ENCODE data around the gene GPC1.

Gene GPC1

GRCh38 chr2:240403396-240404104 lies 31.9 kb upstream of the GPC1 start:
- Histone ChIP-seq H3K9me3 (ENCODE audit: control insufficient read depth, low read length) (no peaks in the 10 kb centered on the region), H3K27ac (ENCODE audit: insufficient read depth, low read length, poor library complexity, severe bottlenecking) (no peak overlapping the region), H3K27me3 (replicated peaks; ENCODE audit: control insufficient read depth, insufficient read depth, low read length, poor library complexity, severe bottlenecking) (no peaks in the 10 kb centered on the region), H3K4me1 (ENCODE audit: control insufficient read depth, insufficient read depth, low read length, poor library complexity, severe bottlenecking) (peaks cover 8% of the 10 kb centered on the region), H3K4me3 (ENCODE audit: insufficient read depth, low read depth, low read length, poor library complexity, severe bottlenecking) (no peak overlapping the region), H3K36me3 (ENCODE audit: control insufficient read depth, insufficient read depth, low read length) (no peaks in the 10 kb centered on the region)
- DNase-seq = no peak

DNA sequence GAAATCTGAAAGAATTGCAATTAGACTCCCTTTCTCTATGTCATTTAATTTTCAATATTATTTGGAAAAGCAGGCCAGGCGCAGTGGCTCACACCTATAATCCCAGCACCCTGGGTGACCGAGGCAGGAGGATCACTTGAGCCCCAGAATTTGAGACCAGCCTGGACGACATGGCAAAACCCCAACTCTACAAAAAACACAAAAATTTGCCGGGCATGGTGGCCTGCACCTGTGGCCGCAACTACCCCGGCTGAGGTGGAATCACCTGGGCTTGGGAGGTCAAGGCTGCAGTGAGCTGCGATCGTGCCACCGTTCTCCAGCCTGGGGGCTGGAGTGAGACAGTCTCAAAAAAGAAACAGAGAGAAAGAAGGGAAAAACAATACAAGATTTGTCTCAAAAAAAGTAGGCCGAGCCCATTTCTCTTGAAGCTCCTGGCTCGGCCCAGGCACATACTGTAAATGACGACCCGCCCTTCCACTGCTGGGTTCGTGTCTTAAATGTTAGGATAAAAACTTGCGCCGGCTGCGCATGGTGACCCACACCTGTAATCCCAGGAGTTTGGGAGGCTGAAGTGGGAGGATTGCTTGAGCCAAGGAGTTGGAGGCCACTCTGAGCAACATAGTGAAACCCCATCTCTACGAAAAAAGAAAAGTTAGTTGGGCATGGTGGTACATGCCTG lies 31.1 kb upstream of the GPC1 start:
- no peak overlapping the region for H3K4me3 ChIP-seq (ENCODE audit: insufficient read depth, low read depth, low read length, poor library complexity, severe bottlenecking)
- no peaks in the 10 kb centered on the region for H3K27me3 ChIP-seq (replicated peaks; ENCODE audit: control insufficient read depth, insufficient read depth, low read length, poor library complexity, severe bottlenecking)
- no peaks in the 10 kb centered on the region for H3K36me3 ChIP-seq (ENCODE audit: control insufficient read depth, insufficient read depth, low read length)
- DNase-seq = no peak
- peaks cover 8% of the 10 kb centered on the region for H3K4me1 ChIP-seq (ENCODE audit: control insufficient read depth, insufficient read depth, low read length, poor library complexity, severe bottlenecking)
- H3K9me3 ChIP-seq (ENCODE audit: control insufficient read depth, low read length) = no peaks in the 10 kb centered on the region
- no peak overlapping the region for H3K27ac ChIP-seq (ENCODE audit: insufficient read depth, low read length, poor library complexity, severe bottlenecking)

GRCh38 chr2:240405133-240405532 lies 30.3 kb upstream of the GPC1 start:
- H3K36me3 ChIP-seq (ENCODE audit: control insufficient read depth, insufficient read depth, low read length) = no peaks in the 10 kb centered on the region
- DNase-seq = no peak
- H3K4me1 ChIP-seq (ENCODE audit: control insufficient read depth, insufficient read depth, low read length, poor library complexity, severe bottlenecking) = peaks cover 8% of the 10 kb centered on the region
- H3K27me3 ChIP-seq (replicated peaks; ENCODE audit: control insufficient read depth, insufficient read depth, low read length, poor library complexity, severe bottlenecking) = no peaks in the 10 kb centered on the region
- no peaks in the 10 kb centered on the region for H3K9me3 ChIP-seq (ENCODE audit: control insufficient read depth, low read length)
- H3K4me3 ChIP-seq (ENCODE audit: insufficient read depth, low read depth, low read length, poor library complexity, severe bottlenecking) = no peak overlapping the region
- H3K27ac ChIP-seq (ENCODE audit: insufficient read depth, low read length, poor library complexity, severe bottlenecking) = no peak overlapping the region

DNA sequence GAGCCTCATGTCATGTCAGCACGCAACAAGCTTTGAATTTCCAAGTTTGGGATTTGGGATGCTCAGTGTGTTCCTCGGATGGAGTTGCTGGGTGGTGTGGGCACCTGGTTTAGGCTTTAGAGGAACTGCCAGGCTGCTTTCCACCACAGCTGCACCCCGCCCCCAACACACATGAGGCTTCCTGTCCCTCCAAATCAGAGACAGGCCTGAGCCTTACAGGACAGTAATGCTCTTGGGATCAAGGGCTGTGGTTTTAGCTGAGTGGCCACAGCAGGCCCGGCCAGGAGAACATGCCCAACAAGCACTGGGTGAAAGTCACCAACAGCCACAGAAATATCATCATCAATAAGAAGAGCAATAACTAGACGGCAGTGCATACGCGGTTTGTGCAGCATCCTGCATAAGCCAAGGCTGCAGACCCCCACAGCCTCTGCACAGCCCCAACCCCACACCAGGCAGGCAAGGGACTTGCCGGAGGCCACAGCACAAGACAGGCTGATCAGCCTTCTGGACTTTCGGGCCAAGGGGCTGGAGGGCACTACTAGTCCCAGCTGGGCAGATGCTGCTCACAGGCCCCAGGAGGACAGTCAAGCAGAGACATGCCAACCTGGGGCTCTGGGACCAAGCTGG lies 29.7 kb upstream of the GPC1 start:
- Histone ChIP-seq H3K27me3 (replicated peaks; ENCODE audit: control insufficient read depth, insufficient read depth, low read length, poor library complexity, severe bottlenecking) (no peaks in the 10 kb centered on the region), H3K36me3 (ENCODE audit: control insufficient read depth, insufficient read depth, low read length) (no peaks in the 10 kb centered on the region), H3K9me3 (ENCODE audit: control insufficient read depth, low read length) (no peaks in the 10 kb centered on the region), H3K27ac (ENCODE audit: insufficient read depth, low read length, poor library complexity, severe bottlenecking) (no peak overlapping the region), H3K4me1 (ENCODE audit: control insufficient read depth, insufficient read depth, low read length, poor library complexity, severe bottlenecking) (peaks cover 8% of the 10 kb centered on the region), H3K4me3 (ENCODE audit: insufficient read depth, low read depth, low read length, poor library complexity, severe bottlenecking) (no peak overlapping the region)
- DNase-seq = no peak

- no peak overlapping the region for H3K4me3 ChIP-seq (ENCODE audit: insufficient read depth, low read depth, low read length, poor library complexity, severe bottlenecking)
- H3K9me3 ChIP-seq (ENCODE audit: control insufficient read depth, low read length) = no peaks in the 10 kb centered on the region
- H3K27ac ChIP-seq (ENCODE audit: insufficient read depth, low read length, poor library complexity, severe bottlenecking) = no peak overlapping the region
- H3K36me3 ChIP-seq (ENCODE audit: control insufficient read depth, insufficient read depth, low read length) = no peaks in the 10 kb centered on the region
- DNase-seq = no peak
- peaks cover 8% of the 10 kb centered on the region for H3K4me1 ChIP-seq (ENCODE audit: control insufficient read depth, insufficient read depth, low read length, poor library complexity, severe bottlenecking)
- no peaks in the 10 kb centered on the region for H3K27me3 ChIP-seq (replicated peaks; ENCODE audit: control insufficient read depth, insufficient read depth, low read length, poor library complexity, severe bottlenecking)
These were observed 28.4 kb upstream of the GPC1 start for GRCh38 chr2:240407090-240407489.

GRCh38 chr2:240410004-240410403 lies 25.5 kb upstream of the GPC1 start:
- no peaks in the 10 kb centered on the region for H3K36me3 ChIP-seq (ENCODE audit: control insufficient read depth, insufficient read depth, low read length)
- no peaks in the 10 kb centered on the region for H3K27me3 ChIP-seq (replicated peaks; ENCODE audit: control insufficient read depth, insufficient read depth, low read length, poor library complexity, severe bottlenecking)
- H3K4me1 ChIP-seq (ENCODE audit: control insufficient read depth, insufficient read depth, low read length, poor library complexity, severe bottlenecking) = no peaks in the 10 kb centered on the region
- DNase-seq = no peak
- H3K4me3 ChIP-seq (ENCODE audit: insufficient read depth, low read depth, low read length, poor library complexity, severe bottlenecking) = no peak overlapping the region
- no peak overlapping the region for H3K27ac ChIP-seq (ENCODE audit: insufficient read depth, low read length, poor library complexity, severe bottlenecking)
- H3K9me3 ChIP-seq (ENCODE audit: control insufficient read depth, low read length) = no peaks in the 10 kb centered on the region

DNA sequence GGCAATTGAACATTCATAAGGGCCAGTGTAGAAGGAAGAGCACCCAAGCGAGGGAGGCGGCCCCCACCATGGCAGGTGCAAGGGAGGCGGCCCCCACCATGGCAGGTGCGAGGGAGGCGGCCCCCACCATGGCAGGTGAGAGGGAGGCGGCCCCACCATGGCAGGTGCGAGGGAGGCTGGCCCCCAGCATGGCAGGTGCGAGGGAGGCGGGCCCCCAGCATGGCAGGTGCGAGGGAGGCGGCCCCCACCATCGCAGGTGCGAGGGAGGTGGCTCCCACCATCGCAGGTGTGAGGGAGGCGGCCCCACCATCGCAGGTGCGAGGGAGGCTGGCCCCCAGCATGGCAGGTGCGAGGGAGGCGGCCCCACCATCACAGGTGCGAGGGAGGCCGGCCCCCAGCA lies 24.7 kb upstream of the GPC1 start:
- no peaks in the 10 kb centered on the region for H3K9me3 ChIP-seq (ENCODE audit: control insufficient read depth, low read length)
- no peaks in the 10 kb centered on the region for H3K4me1 ChIP-seq (ENCODE audit: control insufficient read depth, insufficient read depth, low read length, poor library complexity, severe bottlenecking)
- H3K27ac ChIP-seq (ENCODE audit: insufficient read depth, low read length, poor library complexity, severe bottlenecking) = no peak overlapping the region
- H3K36me3 ChIP-seq (ENCODE audit: control insufficient read depth, insufficient read depth, low read length) = no peaks in the 10 kb centered on the region
- H3K27me3 ChIP-seq (replicated peaks; ENCODE audit: control insufficient read depth, insufficient read depth, low read length, poor library complexity, severe bottlenecking) = no peaks in the 10 kb centered on the region
- no peak for DNase-seq
- H3K4me3 ChIP-seq (ENCODE audit: insufficient read depth, low read depth, low read length, poor library complexity, severe bottlenecking) = no peak overlapping the region

DNA sequence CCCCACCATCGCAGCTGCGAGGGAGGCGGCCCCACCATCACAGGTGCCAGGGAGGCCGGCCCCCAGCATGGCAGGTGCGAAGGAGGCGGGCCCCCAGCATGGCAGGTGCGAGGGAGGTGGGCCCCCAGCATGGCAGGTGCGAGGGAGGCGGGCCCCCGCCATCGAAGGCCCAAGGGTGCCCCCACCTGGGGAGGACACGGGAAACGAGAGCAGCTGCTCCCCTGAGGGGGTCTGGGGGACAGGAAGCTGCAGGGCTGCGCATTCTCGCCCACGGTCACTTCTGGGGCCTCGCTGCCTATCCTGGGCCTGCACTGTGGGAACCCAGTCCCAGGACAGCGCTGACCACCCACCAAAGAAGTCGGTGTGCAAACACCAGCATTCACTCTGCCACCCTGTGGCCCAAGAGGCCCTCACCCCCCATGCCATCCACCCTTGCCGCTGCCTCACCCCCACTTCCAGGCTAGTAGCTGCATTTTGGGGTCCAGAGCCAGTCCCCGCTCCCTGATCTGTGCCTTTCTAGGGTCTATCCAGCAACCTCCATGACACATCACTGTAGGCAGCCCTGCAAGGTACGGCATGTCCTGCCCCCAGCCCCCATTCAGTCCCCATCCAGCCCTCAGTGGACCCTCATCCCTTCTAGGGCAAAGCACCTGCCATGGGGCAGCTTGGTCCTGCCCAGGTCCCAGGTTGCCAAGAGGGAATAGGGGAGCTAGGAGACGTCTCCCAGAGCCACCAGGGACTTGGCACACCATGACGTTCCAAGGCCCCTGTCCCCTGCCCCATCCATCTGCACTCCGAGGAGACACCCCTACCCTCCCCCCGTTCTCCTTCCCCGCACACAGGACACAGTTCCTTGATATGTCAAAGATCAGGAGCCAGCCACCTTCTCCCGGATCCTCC lies 24.0 kb upstream of the GPC1 start:
- Histone ChIP-seq H3K4me1 (ENCODE audit: control insufficient read depth, insufficient read depth, low read length, poor library complexity, severe bottlenecking) (no peaks in the 10 kb centered on the region), H3K27ac (ENCODE audit: insufficient read depth, low read length, poor library complexity, severe bottlenecking) (no peak overlapping the region), H3K36me3 (ENCODE audit: control insufficient read depth, insufficient read depth, low read length) (no peaks in the 10 kb centered on the region), H3K4me3 (ENCODE audit: insufficient read depth, low read depth, low read length, poor library complexity, severe bottlenecking) (no peak overlapping the region), H3K27me3 (replicated peaks; ENCODE audit: control insufficient read depth, insufficient read depth, low read length, poor library complexity, severe bottlenecking) (no peaks in the 10 kb centered on the region), H3K9me3 (ENCODE audit: control insufficient read depth, low read length) (no peaks in the 10 kb centered on the region)
- DNase-seq = no peak

- Histone ChIP-seq H3K9me3 (ENCODE audit: control insufficient read depth, low read length) (no peaks in the 10 kb centered on the region), H3K4me3 (ENCODE audit: insufficient read depth, low read depth, low read length, poor library complexity, severe bottlenecking) (no peak overlapping the region), H3K27ac (ENCODE audit: insufficient read depth, low read length, poor library complexity, severe bottlenecking) (no peak overlapping the region), H3K27me3 (replicated peaks; ENCODE audit: control insufficient read depth, insufficient read depth, low read length, poor library complexity, severe bottlenecking) (no peaks in the 10 kb centered on the region), H3K4me1 (ENCODE audit: control insufficient read depth, insufficient read depth, low read length, poor library complexity, severe bottlenecking) (no peaks in the 10 kb centered on the region), H3K36me3 (ENCODE audit: control insufficient read depth, insufficient read depth, low read length) (no peaks in the 10 kb centered on the region)
- no peak for DNase-seq
These were observed 23.1 kb upstream of the GPC1 start for GRCh38 chr2:240412211-240412861.

Data from effector memory CD4-positive, alpha-beta T cell (primary cell).